ENCODE results near the gene VPS35L.

The VPS35L gene

GRCh38 chr16:19699472-19699871, 144.0 kb downstream of the VPS35L start:
- Histone ChIP-seq H3K36me3 (ENCODE audit: control insufficient read depth, low read length) (peaks cover 47% of the 10 kb centered on the region), H3K27me3 (ENCODE audit: control insufficient read depth, low read length) (no peaks in the 10 kb centered on the region), H3K9me3 (ENCODE audit: control insufficient read depth, insufficient read depth, low read length) (no peaks in the 10 kb centered on the region), H3K4me3 (ENCODE audit: low read length) (no peak overlapping the region), H3K9me2 (replicated peaks; ENCODE audit: control insufficient read depth, low read length) (no peaks in the 10 kb centered on the region), H3K79me2 (ENCODE audit: control insufficient read depth, low read length) (0 out of 2 replicates have a peak, but pooled peaks cover 2% of the 10 kb centered on the region), H3F3A (ENCODE audit: control insufficient read depth, insufficient read depth) (no peaks in the 10 kb centered on the region), H4K20me1 (ENCODE audit: control insufficient read depth, insufficient read depth, low read depth, low read length) (peaks cover 4% of the 10 kb centered on the region; the same call in 1 of the 2 replicates), H3K4me1 (ENCODE audit: control insufficient read depth, low read length) (no peaks in the 10 kb centered on the region), H3K4me2 (ENCODE audit: low read length) (no peak overlapping the region), H3K27ac (ENCODE audit: low read depth, low read length) (no peak overlapping the region)
- TF ChIP-seq, protein P1, sequence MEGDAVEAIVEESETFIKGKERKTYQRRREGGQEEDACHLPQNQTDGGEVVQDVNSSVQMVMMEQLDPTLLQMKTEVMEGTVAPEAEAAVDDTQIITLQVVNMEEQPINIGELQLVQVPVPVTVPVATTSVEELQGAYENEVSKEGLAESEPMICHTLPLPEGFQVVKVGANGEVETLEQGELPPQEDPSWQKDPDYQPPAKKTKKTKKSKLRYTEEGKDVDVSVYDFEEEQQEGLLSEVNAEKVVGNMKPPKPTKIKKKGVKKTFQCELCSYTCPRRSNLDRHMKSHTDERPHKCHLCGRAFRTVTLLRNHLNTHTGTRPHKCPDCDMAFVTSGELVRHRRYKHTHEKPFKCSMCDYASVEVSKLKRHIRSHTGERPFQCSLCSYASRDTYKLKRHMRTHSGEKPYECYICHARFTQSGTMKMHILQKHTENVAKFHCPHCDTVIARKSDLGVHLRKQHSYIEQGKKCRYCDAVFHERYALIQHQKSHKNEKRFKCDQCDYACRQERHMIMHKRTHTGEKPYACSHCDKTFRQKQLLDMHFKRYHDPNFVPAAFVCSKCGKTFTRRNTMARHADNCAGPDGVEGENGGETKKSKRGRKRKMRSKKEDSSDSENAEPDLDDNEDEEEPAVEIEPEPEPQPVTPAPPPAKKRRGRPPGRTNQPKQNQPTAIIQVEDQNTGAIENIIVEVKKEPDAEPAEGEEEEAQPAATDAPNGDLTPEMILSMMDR (IDR thresholded peaks at IDR 0.05; ENCODE audit: low read depth, low read length, poor library complexity, severe bottlenecking), result no peak
- TF ChIP-seq EZH2phosphoT487 (IDR thresholded peaks at IDR 0.05; ENCODE audit: borderline replicate concordance, low read length), result no peak

GRCh38 chr16:19700319-19700781, 144.8 kb downstream of the VPS35L start:
- Histone ChIP-seq H3K36me3 (ENCODE audit: control insufficient read depth, low read length) (peaks cover 56% of the 10 kb centered on the region), H3F3A (ENCODE audit: control insufficient read depth, insufficient read depth) (no peaks in the 10 kb centered on the region), H3K27ac (ENCODE audit: low read depth, low read length) (no peak overlapping the region), H3K9me2 (replicated peaks; ENCODE audit: control insufficient read depth, low read length) (no peaks in the 10 kb centered on the region), H3K9me3 (ENCODE audit: control insufficient read depth, insufficient read depth, low read length) (no peaks in the 10 kb centered on the region), H3K27me3 (ENCODE audit: control insufficient read depth, low read length) (no peaks in the 10 kb centered on the region), H4K20me1 (ENCODE audit: control insufficient read depth, insufficient read depth, low read depth, low read length) (peaks cover 4% of the 10 kb centered on the region; the same call in 1 of the 2 replicates), H3K4me3 (ENCODE audit: low read length) (no peak overlapping the region), H3K4me2 (ENCODE audit: low read length) (no peak overlapping the region), H3K79me2 (ENCODE audit: control insufficient read depth, low read length) (peaks cover 2% of the 10 kb centered on the region; the same call in 1 of the 2 replicates), H3K4me1 (ENCODE audit: control insufficient read depth, low read length) (no peaks in the 10 kb centered on the region)
- TF ChIP-seq EZH2phosphoT487 (IDR thresholded peaks at IDR 0.05; ENCODE audit: borderline replicate concordance, low read length), result no peak
- TF ChIP-seq, protein P1 (IDR thresholded peaks at IDR 0.05; ENCODE audit: low read depth, low read length, poor library complexity, severe bottlenecking), result no peak

- TF ChIP-seq EZH2phosphoT487 (IDR thresholded peaks at IDR 0.05; ENCODE audit: borderline replicate concordance, low read length), result no peak
- TF ChIP-seq, protein P1 (IDR thresholded peaks at IDR 0.05; ENCODE audit: low read depth, low read length, poor library complexity, severe bottlenecking), result no peak
Observed at GRCh38 chr16:19701091-19701490, 145.6 kb downstream of the VPS35L start.

More at GRCh38 chr16:19701091-19701490, 145.6 kb downstream of the VPS35L start:
- H3K9me2 ChIP-seq (replicated peaks; ENCODE audit: control insufficient read depth, low read length), result no peaks in the 10 kb centered on the region
- peaks cover 63% of the 10 kb centered on the region for H3K36me3 ChIP-seq (ENCODE audit: control insufficient read depth, low read length)
- H3K4me2 ChIP-seq (ENCODE audit: low read length), result no peak overlapping the region
- H3F3A ChIP-seq (ENCODE audit: control insufficient read depth, insufficient read depth), result no peaks in the 10 kb centered on the region
- H3K4me3 ChIP-seq (ENCODE audit: low read length), result no peak overlapping the region
- H4K20me1 ChIP-seq (ENCODE audit: control insufficient read depth, insufficient read depth, low read depth, low read length), result peaks cover 4% of the 10 kb centered on the region; the same call in 1 of the 2 replicates
- peaks cover 2% of the 10 kb centered on the region; the same call in 1 of the 2 replicates for H3K79me2 ChIP-seq (ENCODE audit: control insufficient read depth, low read length)
- no peak overlapping the region for H3K27ac ChIP-seq (ENCODE audit: low read depth, low read length)
- no peaks in the 10 kb centered on the region for H3K27me3 ChIP-seq (ENCODE audit: control insufficient read depth, low read length)
- no peaks in the 10 kb centered on the region for H3K4me1 ChIP-seq (ENCODE audit: control insufficient read depth, low read length)
- H3K9me3 ChIP-seq (ENCODE audit: control insufficient read depth, insufficient read depth, low read length), result no peaks in the 10 kb centered on the region

Measured in DOHH2 (cell line).